Upper lobe of left lung (tissue), 4 donors: Measurements from ENCODE around the gene CENPP.

Source experiments
- CTCF ChIP-seq, 6 experiments: fragments of 450-650 bp in 4 of 6; fragments of 200-600 bp in 2 of 6; sonication (generic) in 2 of 6; IDR thresholded peaks; one replicate each; pipeline ENCODE4 v1.5.1; 2016 to 2019; ENCODE audit warnings: antibody characterized with exemption in 6 of 6
- EP300 ChIP-seq, 4 donors: sonication (generic); formaldehyde crosslinking; IDR thresholded peaks; one replicate each; pipeline ENCODE4 v1.5.1; 2017; ENCODE audit warnings: antibody characterized with exemption in 4 of 4, control low read depth in 2 of 4
- POLR2AphosphoS5 ChIP-seq, 2 donors: sonication (generic); formaldehyde crosslinking; IDR thresholded peaks; one replicate each; pipeline ENCODE4 v1.5.1; 2017; ENCODE audit warnings: antibody characterized with exemption in 2 of 2

- TF ChIP-seq CTCF (IDR thresholded peaks at IDR 0.05) (no peak), POLR2AphosphoS5 (IDR thresholded peaks at IDR 0.05) (no peak), EP300 (IDR thresholded peaks at IDR 0.05) (no peak)
Measured at GRCh38 chr9:92669527-92669889, 343.8 kb downstream of the CENPP start.
